Adrenal gland (tissue), 12 donors: Measurements from ENCODE around the gene TNK1. TPM values are rescaled to one million over a fixed set of nuclear protein-coding genes. Genes with fewer than 3 reads are reported as not detected.
"Not testable (repeated sequence)": the region's sequence is repeated elsewhere in the genome, so short reads cannot be mapped to it uniquely, and the experiment has no call there.

Experiments
- DNase-seq, 7 donors: peaks; one replicate each; pipeline ENCODE4 v3.0.0-alpha.2; 2019 to 2020
- H3K27ac ChIP-seq, 5 donors: fragments of 200-600 bp; sonication (generic) in 4 of 5; 1 replicate in 3 of 5; 2 replicates in 2 of 5; pipeline versions ENCODE4 v1.5.1 to v1.8.0; 2016 to 2020; ENCODE audit warnings: mild to moderate bottlenecking in 1 of 5
- H3K27me3 ChIP-seq: fragments of 200-600 bp; 2 replicates; pipeline ENCODE4 v1.8.0; 2021
- H3K36me3 ChIP-seq, 2 donors: fragments of 200-600 bp; replicated peaks in 1 of 2; 1 replicate in 1 of 2; 2 replicates in 1 of 2; pipeline versions ENCODE4 v1.5.1 to v1.8.0; 2018 to 2022
- H3K4me1 ChIP-seq, 2 donors: fragments of 200-600 bp; replicated peaks in 1 of 2; 1 replicate in 1 of 2; 2 replicates in 1 of 2; pipeline versions ENCODE4 v1.5.1 to v1.8.0; 2018 to 2021
- H3K4me3 ChIP-seq, 4 donors: fragments of 200-600 bp; sonication (generic) in 3 of 4; one replicate each; pipeline ENCODE4 v1.5.1; 2016 to 2018
- H3K9me3 ChIP-seq, 3 donors: fragments of 200-600 bp; sonication (generic) in 1 of 3; replicated peaks in 1 of 3; 1 replicate in 2 of 3; 2 replicates in 1 of 3; pipeline versions ENCODE4 v1.5.1 to v1.8.0; 2016 to 2021
- POLR2A ChIP-seq, 2 donors: fragments of 450-650 bp; IDR thresholded peaks; one replicate each; pipeline ENCODE4 v1.6.1; 2017; ENCODE audit warnings: antibody characterized with exemption in 2 of 2, mild to moderate bottlenecking in 2 of 2, moderate library complexity in 1 of 2
- whole genome bisulfite sequencing, 4 donors: extraction: QIAGEN DNeasy Blood & Tissue Kit in 2 of 4; methylation state at CpG; one replicate each; pipeline versions ENCODE4 v1.1.5 to v1.1.7; 2013 to 2017; 5-methylcytosine and 5-hydroxymethylcytosine counted together
- intact Hi-C, 2 donors: fragments of 100-400 bp; cut with DNase I; formaldehyde crosslinking; loops; one replicate each; pipeline versions ENCODE4 v1.14.1 to v1.15.0; 2022 to 2023
- polyA plus RNA-seq, 3 donors: library from polyadenylated mRNA; stranded (reverse); fragments of 200-250 nt in 2 of 3; fragments of 350-450 nt in 1 of 3; fragmentation: Illumina TruSeq in 1 of 3; extraction: RNeasy Lipid Tissue Mini Kit (QIAGEN cat#74804) in 1 of 3; gene quantifications; one replicate each; pipeline ENCODE4 v1.2.3, GENCODE V29; 2013 to 2014
- total RNA-seq, 9 donors: library from RNA; depleted of rRNA in 4 of 9; stranded (reverse); fragments of >200 nt in 4 of 9; fragments of 120-200 nt in 1 of 9; fragmentation: NEBNext Ultra II Directional in 1 of 9; extraction: Animal tissue kit (Norgen Biotek cat#: 25700) in 1 of 9; gene quantifications; one replicate each; pipeline versions ENCODE4 v1.1.0 to v1.2.4, GENCODE V29; 2013 to 2023
- TF ChIP-seq, protein P1 (sequence below), 6 experiments: fragments of 450-650 bp in 4 of 6; fragments of 200-600 bp in 2 of 6; sonication (generic) in 1 of 6; IDR thresholded peaks; 1 replicate in 5 of 6; 2 replicates in 1 of 6; pipeline versions ENCODE4 v1.5.1 to v1.8.0; 2016 to 2021; ENCODE audit warnings: antibody characterized with exemption in 6 of 6, mild to moderate bottlenecking in 2 of 6, moderate library complexity in 1 of 6
- donor health status: healthy with polysubstance abuse.
- donor health status: Bipolar disorder and iron deficiency.
- donor health status: DM: yes; HTN: yes; CAD: no.
- donor health status: DM: no; HTN: no; CAD: no.
- donor health status: DM: no; HTN: no; CAD: no.
- donor health status: DM: yes; HTN: yes; CAD: no.

Gene TNK1
- total and polyA plus RNA-seq, 12 donors: 0.06 to 8.7 (median 2.0) TPM

DNA sequence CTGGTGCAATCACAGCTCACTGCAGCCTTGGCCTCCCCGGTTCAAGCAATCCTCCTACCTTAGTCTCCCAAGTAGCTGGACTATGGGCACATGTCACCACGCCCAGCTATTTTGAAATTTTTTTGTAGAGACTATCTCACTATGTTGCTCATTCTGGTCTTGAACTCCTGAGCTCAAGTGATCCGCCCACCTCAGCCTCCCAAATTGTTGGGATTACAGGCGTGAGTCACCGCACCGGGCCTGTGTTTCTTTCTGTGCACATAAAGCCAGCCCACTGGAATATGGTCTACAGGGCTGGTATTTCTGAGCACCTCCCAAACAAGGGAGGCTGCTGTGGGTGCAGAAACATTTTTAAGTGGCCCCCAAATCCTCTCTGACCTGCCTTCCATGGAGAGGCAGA is 17.6 kb upstream of the TNK1 start:
- no peak for DNase-seq
- Histone ChIP-seq H3K9me3 (no peaks in the 10 kb centered on the region), H3K36me3 (no peaks in the 10 kb centered on the region), H3K27ac (no peak overlapping the region), H3K4me3 (no peak overlapping the region), H3K27me3 (no peaks in the 10 kb centered on the region), H3K4me1 (no peaks in the 10 kb centered on the region)
- WGBS, 4 donors: 94 to 97% (median 94%) methylated on average over 6 of the region's 6 CpGs
- intact Hi-C loops: no loop called here
- no peak for TF ChIP-seq POLR2A (IDR thresholded peaks at IDR 0.05)
- TF ChIP-seq, protein P1, sequence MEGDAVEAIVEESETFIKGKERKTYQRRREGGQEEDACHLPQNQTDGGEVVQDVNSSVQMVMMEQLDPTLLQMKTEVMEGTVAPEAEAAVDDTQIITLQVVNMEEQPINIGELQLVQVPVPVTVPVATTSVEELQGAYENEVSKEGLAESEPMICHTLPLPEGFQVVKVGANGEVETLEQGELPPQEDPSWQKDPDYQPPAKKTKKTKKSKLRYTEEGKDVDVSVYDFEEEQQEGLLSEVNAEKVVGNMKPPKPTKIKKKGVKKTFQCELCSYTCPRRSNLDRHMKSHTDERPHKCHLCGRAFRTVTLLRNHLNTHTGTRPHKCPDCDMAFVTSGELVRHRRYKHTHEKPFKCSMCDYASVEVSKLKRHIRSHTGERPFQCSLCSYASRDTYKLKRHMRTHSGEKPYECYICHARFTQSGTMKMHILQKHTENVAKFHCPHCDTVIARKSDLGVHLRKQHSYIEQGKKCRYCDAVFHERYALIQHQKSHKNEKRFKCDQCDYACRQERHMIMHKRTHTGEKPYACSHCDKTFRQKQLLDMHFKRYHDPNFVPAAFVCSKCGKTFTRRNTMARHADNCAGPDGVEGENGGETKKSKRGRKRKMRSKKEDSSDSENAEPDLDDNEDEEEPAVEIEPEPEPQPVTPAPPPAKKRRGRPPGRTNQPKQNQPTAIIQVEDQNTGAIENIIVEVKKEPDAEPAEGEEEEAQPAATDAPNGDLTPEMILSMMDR (IDR thresholded peaks at IDR 0.05): no peak

DNA sequence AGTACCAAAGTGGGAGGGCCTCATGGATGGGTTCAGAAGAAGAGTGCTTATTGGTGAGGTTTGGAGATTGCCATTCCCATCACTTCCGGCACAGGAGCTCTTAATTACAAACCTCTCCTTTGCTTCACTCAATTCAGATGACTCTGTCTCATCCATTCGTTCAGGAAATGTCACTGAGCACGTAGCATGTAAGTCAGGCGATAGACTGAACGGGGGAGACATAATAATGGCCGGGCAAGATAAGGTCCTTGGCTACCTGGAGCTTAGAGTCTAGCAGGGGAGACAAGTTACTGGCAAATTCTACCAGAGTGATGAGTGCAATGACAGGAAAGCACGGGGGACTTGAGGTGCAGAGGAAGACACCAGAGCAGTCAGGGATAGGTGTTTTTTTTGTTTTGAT is 14.9 kb upstream of the TNK1 start:
- intact Hi-C loops, DNase-seq, H3K4me1 ChIP-seq, H3K4me3 ChIP-seq, H3K27ac ChIP-seq, H3K27me3 ChIP-seq, H3K36me3 ChIP-seq, H3K9me3 ChIP-seq: not testable (repeated sequence)
- WGBS, 4 donors: 79 to 90% (median 80%) methylated on average over 6 of the region's 7 CpGs

DNA sequence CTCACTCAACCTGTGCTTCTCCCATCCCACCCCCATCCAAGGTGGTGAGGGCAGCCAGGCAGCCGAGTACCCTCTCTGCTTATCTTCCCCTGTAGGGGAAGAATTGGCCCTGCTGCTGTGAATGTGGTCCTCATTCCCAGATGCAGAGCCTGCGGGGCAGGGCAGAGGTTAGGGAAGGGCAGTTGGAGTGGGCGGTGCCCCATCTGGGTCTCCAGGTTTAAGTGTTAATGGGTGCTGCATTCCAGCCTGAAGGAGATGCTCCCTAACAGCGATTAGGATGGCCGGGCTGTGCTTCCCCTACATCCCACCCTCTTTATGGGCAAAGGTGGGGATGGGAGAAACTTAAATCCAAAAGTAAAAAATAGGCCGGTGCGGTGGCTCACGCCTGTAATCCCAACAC is 13.8 kb upstream of the TNK1 start:
- DNase-seq: no peak
- TF ChIP-seq, protein P1 (IDR thresholded peaks at IDR 0.05): no peak
- TF ChIP-seq POLR2A (IDR thresholded peaks at IDR 0.05): no peak
- Histone ChIP-seq H3K9me3 (no peaks in the 10 kb centered on the region), H3K4me3 (no peak overlapping the region), H3K27me3 (no peaks in the 10 kb centered on the region), H3K27ac (no peak overlapping the region), H3K4me1 (no peaks in the 10 kb centered on the region), H3K36me3 (no peaks in the 10 kb centered on the region)
- 78 to 86% (median 82%) methylated on average over 6 to 8 of the region's 8 CpGs for WGBS, 4 donors
- intact Hi-C loops: no loop called here

DNA sequence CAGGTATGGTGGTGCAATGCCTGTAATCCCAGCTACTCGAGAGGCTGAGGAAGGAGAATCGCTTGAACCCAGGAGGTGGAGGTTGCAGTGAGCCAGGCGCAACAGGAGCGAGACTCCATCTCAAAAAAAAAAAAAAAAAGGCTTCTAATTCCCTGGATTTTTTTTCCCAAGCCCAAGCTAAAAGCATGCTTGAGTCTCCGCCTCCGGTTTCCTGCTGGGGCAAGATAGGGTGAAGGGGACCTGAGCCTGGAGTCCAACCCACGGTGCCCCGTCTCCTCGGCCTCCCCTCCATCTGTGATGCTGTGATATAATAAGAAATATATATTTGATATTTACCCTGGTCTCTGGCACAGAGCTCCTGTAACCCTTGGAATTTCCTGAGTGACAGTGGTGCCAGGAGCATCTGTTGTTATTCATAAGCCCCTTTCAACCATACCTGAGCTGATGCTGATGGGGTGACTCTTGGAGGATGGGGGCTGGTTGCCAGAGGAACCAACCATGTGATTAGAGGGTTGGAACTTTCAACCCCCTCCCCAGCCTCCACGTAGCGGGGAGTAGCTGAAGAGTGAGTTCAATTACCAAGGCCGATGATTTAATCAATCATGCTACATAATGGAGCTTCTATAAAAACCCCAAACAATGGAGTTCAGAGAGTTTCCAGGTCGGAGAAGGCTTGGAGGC is 12.8 kb upstream of the TNK1 start:
- TF ChIP-seq, protein P1 (IDR thresholded peaks at IDR 0.05): no peak
- no peak for TF ChIP-seq POLR2A (IDR thresholded peaks at IDR 0.05)
- H3K4me1 ChIP-seq: no peaks in the 10 kb centered on the region
- no peaks in the 10 kb centered on the region for H3K36me3 ChIP-seq
- intact Hi-C loops: no loop called here
- H3K4me3 ChIP-seq: no peak overlapping the region
- no peaks in the 10 kb centered on the region for H3K9me3 ChIP-seq
- 63 to 74% (median 66%) methylated on average over 13 of the region's 13 CpGs for WGBS, 4 donors
- H3K27me3 ChIP-seq: no peaks in the 10 kb centered on the region
- H3K27ac ChIP-seq: no peak overlapping the region
- DNase-seq: no peak

DNA sequence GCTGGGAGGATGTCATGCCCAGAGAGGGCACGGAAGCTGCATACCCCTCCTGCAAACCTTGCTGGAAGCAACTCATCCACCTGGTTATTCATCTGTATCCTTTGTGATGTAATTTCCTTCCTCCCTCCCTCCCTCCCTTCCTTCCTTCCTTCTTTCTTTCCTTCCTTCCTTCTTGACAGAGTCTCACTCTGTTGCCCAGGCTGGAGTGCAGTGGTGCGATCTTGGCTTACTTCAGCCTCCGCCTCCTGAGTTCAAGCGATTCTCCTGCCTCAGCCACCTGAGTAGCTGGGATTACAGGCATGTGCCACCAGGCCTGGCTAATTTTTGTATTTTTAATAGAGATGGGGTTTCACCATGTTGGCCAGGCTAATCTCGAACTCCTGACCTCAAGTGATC is 12.3 kb upstream of the TNK1 start:
- intact Hi-C loops, H3K27me3 ChIP-seq, H3K4me1 ChIP-seq, H3K36me3 ChIP-seq, H3K4me3 ChIP-seq, DNase-seq, H3K9me3 ChIP-seq, H3K27ac ChIP-seq: not testable (repeated sequence)
- 72 to 83% (median 81%) methylated on average over 5 of the region's 5 CpGs for WGBS, 4 donors
